NCI-H1694 treated with DMSO at 0.1 percent for 48 hours (cell line): ENCODE measurements around the gene EFCAB8.

ENCODE experiments used
- DNase-seq: peaks from one replicate; lab custom pipeline; 2025; lab: John Stamatoyannopoulos, UW

Gene EFCAB8

GRCh38 chr20:32988008-32988407 is 129.3 kb downstream of the EFCAB8 start:
- DNase-seq = no peak

GRCh38 chr20:32989507-32990283 is 131.0 kb downstream of the EFCAB8 start:
- no peak for DNase-seq

- no peak for DNase-seq
Observed at GRCh38 chr20:32990426-32990825, 131.7 kb downstream of the EFCAB8 start.

- no peak for DNase-seq
Observed at GRCh38 chr20:32991383-32991782, 132.7 kb downstream of the EFCAB8 start.

- no peak for DNase-seq
Observed at GRCh38 chr20:32991792-32992641, 133.3 kb downstream of the EFCAB8 start.

- no peak for DNase-seq
Observed at GRCh38 chr20:32993496-32994050, 134.8 kb downstream of the EFCAB8 start.

- no peak for DNase-seq
Observed at GRCh38 chr20:32995802-32996201, 137.1 kb downstream of the EFCAB8 start.

- no peak for DNase-seq
Observed at GRCh38 chr20:32997431-32997830, 138.7 kb downstream of the EFCAB8 start.

GRCh38 chr20:32999603-33000250 is 141.0 kb downstream of the EFCAB8 start:
- DNase-seq = no peak

- DNase-seq = no peak
Observed at GRCh38 chr20:33000802-33001466, 142.2 kb downstream of the EFCAB8 start.

GRCh38 chr20:33002087-33002808 is 143.5 kb downstream of the EFCAB8 start:
- DNase-seq = no peak

GRCh38 chr20:33004141-33004751 is 145.5 kb downstream of the EFCAB8 start, which contains the start of gene SUN5:
Gene SUN5 (minus strand): TSS chr20:33004433. CDS start chr20:33004340, 93 bp downstream.
- DNase-seq = no peak

GRCh38 chr20:33005132-33005566 is 146.4 kb downstream of the EFCAB8 start:
- DNase-seq = peak; percentile 7

- DNase-seq = no peak
Observed at GRCh38 chr20:33005908-33006775, 147.4 kb downstream of the EFCAB8 start.

GRCh38 chr20:33006776-33007375 is 148.2 kb downstream of the EFCAB8 start:
- DNase-seq = no peak

GRCh38 chr20:33007376-33008335 is 148.9 kb downstream of the EFCAB8 start, which contains the start of gene BPIFB2:
Gene BPIFB2 (plus strand): TSS chr20:33007704. CDS start chr20:33008575, 871 bp downstream.
- DNase-seq = no peak

GRCh38 chr20:33008336-33009213 is 149.9 kb downstream of the EFCAB8 start:
- DNase-seq = no peak
